OCI-LY7 (cell line): ENCODE data around the gene FGGY. TPM values are rescaled to one million over a fixed set of nuclear protein-coding genes. Genes with fewer than 3 reads are reported as not detected.

ENCODE experiments used
- BruUV-seq: library from RNA; stranded (reverse); fragments of 400-500 nt; replicated peaks from 2 replicates; lab custom pipeline; 2021; lab: Mats Ljungman, UMichigan
- CTCF ChIA-PET: fragments of 300-600 bp; sonication (Branson Sonifier 250); formaldehyde crosslinking; loops from one replicate; lab custom pipeline; 2022; ENCODE audit warnings: antibody characterized with exemption; ENCODE audit not compliant: unreplicated experiment; lab: Charles Lee
- POLR2A ChIA-PET: fragments of 300-600 bp; sonication (Branson Sonifier 250); formaldehyde crosslinking; loops from one replicate; lab custom pipeline; 2022; ENCODE audit warnings: antibody characterized with exemption; lab: Charles Lee
- DNase-seq: peaks from one replicate; pipeline ENCODE4 v3.0.0-alpha.2; 2015; ENCODE audit warnings: low spot score
- H2AFZ ChIP-seq: fragments of 200-600 bp; sonication (generic), shearing (Covaris generic); 2 replicates; pipeline ENCODE4 v1.6.1; 2014; ENCODE audit warnings: mild to moderate bottlenecking, antibody characterized with exemption, low read length, moderate library complexity
- H3K27ac ChIP-seq: fragments of 200-600 bp; sonication (generic); 2 replicates; pipeline ENCODE4 v1.5.1; 2014; ENCODE audit warnings: mixed run types, low read depth, mild to moderate bottlenecking, moderate library complexity, low read length, inconsistent platforms; ENCODE audit not compliant: poor library complexity, severe bottlenecking
- H3K36me3 ChIP-seq: fragments of 200-600 bp; sonication (generic); 2 replicates; pipeline ENCODE4 v1.6.1; 2014; ENCODE audit warnings: mild to moderate bottlenecking, antibody characterized with exemption, low read length, moderate library complexity, mixed read lengths; ENCODE audit not compliant: insufficient read depth
- H3K4me1 ChIP-seq: fragments of 200-600 bp; sonication (generic); 2 replicates; pipeline ENCODE4 v1.5.1; 2014; ENCODE audit warnings: mild to moderate bottlenecking, low read length; ENCODE audit not compliant: insufficient read depth, poor library complexity, severe bottlenecking
- H3K4me2 ChIP-seq: fragments of 200-600 bp; sonication (generic); 2 replicates; pipeline ENCODE4 v1.6.1; 2014; ENCODE audit warnings: mild to moderate bottlenecking, low read length
- H3K4me3 ChIP-seq: fragments of 200-600 bp; sonication (generic); 2 replicates; pipeline ENCODE4 v1.5.1; 2014; ENCODE audit warnings: mild to moderate bottlenecking, low read depth, low read length; ENCODE audit not compliant: poor library complexity, severe bottlenecking
- H3K79me2 ChIP-seq: fragments of 200-600 bp; sonication (generic); 2 replicates; pipeline ENCODE4 v1.6.1; 2016; ENCODE audit warnings: low read depth, mild to moderate bottlenecking, low read length, moderate library complexity, mixed read lengths; ENCODE audit not compliant: insufficient read depth
- H3K9me2 ChIP-seq: fragments of 200-600 bp; sonication (generic); 2 replicates; pipeline ENCODE4 v1.6.1; 2016; ENCODE audit warnings: mild to moderate bottlenecking, low read length, mixed read lengths; ENCODE audit not compliant: insufficient read depth
- H3K9me3 ChIP-seq: fragments of 200-600 bp; sonication (generic); 2 replicates; pipeline ENCODE4 v1.6.1; 2014; ENCODE audit warnings: mild to moderate bottlenecking, mixed run types, low read length, mixed read lengths
- H4K20me1 ChIP-seq: fragments of 200-600 bp; sonication (generic); 2 replicates; pipeline ENCODE4 v1.6.1; 2014; ENCODE audit warnings: mild to moderate bottlenecking, antibody characterized with exemption, low read length, moderate library complexity, mixed read lengths; ENCODE audit not compliant: insufficient read depth
- CTCF ChIP-seq: fragments of 200-600 bp; sonication (generic); conservative IDR thresholded peaks from 2 replicates; pipeline ENCODE4 v1.5.1; 2014; ENCODE audit warnings: mild to moderate bottlenecking, antibody characterized with exemption, low read length, moderate library complexity, mixed read lengths
- EZH2phosphoT487 ChIP-seq: fragments of 200-600 bp; sonication (generic); IDR thresholded peaks from 2 replicates; pipeline ENCODE4 v1.6.1; 2018; ENCODE audit warnings: low read depth, borderline replicate concordance, mild to moderate bottlenecking, mixed run types, antibody characterized with exemption, low read length, moderate library complexity, mixed read lengths
- intact Hi-C: fragments of 100-400 bp; cut with micrococcal nuclease; formaldehyde crosslinking; loops from one replicate; pipeline ENCODE4 v1.10.0; 2022; ENCODE audit not compliant: unreplicated experiment
- total RNA-seq, 2 experiments: library from RNA; depleted of rRNA in 1 of 2; stranded (reverse); fragments of >200 nt in 1 of 2; shearing (Covaris generic) in 1 of 2; gene quantifications; 2 replicates each; pipeline ENCODE4 v1.2.3, GENCODE V29; 2014 to 2022

FGGY gene
- total RNA-seq, 2 experiments from 2014 or later: 0.63 to 4.5 TPM

- no peak for TF ChIP-seq EZH2phosphoT487
- no peak for TF ChIP-seq CTCF
- CTCF ChIA-PET: no interaction called here
- Histone ChIP-seq H3K4me1 (no peaks in the 10 kb centered on the region), H4K20me1 (no peaks in the 10 kb centered on the region), H3K27ac (no peak overlapping the region), H3K4me3 (no peak overlapping the region), H3K36me3 (no peaks in the 10 kb centered on the region), H3K79me2 (no peaks in the 10 kb centered on the region), H3K9me2 (no peaks in the 10 kb centered on the region), H3K4me2 (no peak overlapping the region), H3K9me3 (no peaks in the 10 kb centered on the region), H2AFZ (no peak overlapping the region)
- POLR2A ChIA-PET: interaction anchor here (0.6 kb wide), 1 partner anchor 617 kb away, joined by 3 read pairs; no protein-coding TSS in a partner anchor
- no peak for DNase-seq
- no TSS peak for BruUV-seq
- intact Hi-C loops: no loop called here
These were observed 361.1 kb downstream of the FGGY start for GRCh38 chr1:59657873-59658465.

DNA sequence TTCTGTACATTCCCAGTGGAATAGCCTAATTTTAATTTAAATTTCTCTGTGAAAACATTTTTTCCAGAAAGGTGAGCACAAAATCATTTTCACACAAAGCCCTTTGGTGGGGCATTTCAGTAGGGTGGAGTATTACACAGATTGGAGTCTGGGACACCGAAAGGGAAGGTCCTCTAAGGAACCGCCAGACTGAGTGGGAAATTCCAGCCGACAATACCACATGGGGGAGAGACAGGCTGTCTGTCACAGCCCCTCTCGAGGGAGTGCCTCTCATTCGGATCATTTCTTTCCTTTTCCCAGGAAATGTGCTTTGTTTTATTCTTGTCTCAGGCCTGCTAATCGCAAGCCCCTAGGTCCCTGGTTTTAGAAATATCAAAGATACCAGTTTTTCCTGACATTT, 367.3 kb downstream of the FGGY start:
- Histone ChIP-seq H3K4me2 (no peak overlapping the region), H3K79me2 (no peaks in the 10 kb centered on the region), H4K20me1 (no peaks in the 10 kb centered on the region), H3K9me2 (no peaks in the 10 kb centered on the region), H2AFZ (no peak overlapping the region), H3K4me1 (no peaks in the 10 kb centered on the region), H3K9me3 (no peaks in the 10 kb centered on the region), H3K36me3 (no peaks in the 10 kb centered on the region), H3K4me3 (no peak overlapping the region), H3K27ac (no peak overlapping the region)
- BruUV-seq: no TSS peak
- no peak for DNase-seq
- no peak for TF ChIP-seq CTCF
- TF ChIP-seq EZH2phosphoT487: no peak
- ChIA-PET POLR2A (interaction anchor here (0.5 kb wide), 1 partner anchor 382 kb away, joined by 4 read pairs; no protein-coding TSS in a partner anchor), CTCF (no interaction called here)
- intact Hi-C loops: no loop called here

DNA sequence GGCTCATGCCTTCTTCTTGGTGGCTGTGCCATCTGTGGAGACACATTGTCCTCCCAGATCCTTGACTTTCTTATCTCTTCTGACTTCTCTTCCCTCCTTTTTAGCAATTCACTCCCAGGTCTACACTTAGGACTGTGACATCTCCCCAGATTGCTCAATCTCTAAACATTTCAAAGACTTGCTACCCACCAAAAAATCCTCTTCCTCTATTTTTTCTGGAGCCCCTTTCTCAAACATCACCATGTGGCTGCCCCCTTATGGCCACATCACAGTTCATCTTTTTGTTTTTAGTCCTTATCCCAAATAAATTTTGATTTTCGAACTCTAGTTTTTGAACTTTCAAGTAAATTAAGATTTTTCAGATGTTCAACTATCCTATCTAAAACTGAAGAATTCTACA, 369.2 kb downstream of the FGGY start:
- intact Hi-C loops: no loop called here
- no TSS peak for BruUV-seq
- Histone ChIP-seq H3K4me3 (no peak overlapping the region), H3K27ac (no peak overlapping the region), H3K4me1 (no peaks in the 10 kb centered on the region), H2AFZ (no peak overlapping the region), H3K9me2 (no peaks in the 10 kb centered on the region), H3K79me2 (no peaks in the 10 kb centered on the region), H3K36me3 (no peaks in the 10 kb centered on the region), H3K4me2 (no peak overlapping the region), H4K20me1 (no peaks in the 10 kb centered on the region), H3K9me3 (no peaks in the 10 kb centered on the region)
- ChIA-PET POLR2A (no interaction called here), CTCF (no interaction called here)
- TF ChIP-seq CTCF (peak; percentile 41; the same call in 1 of the 2 replicates), EZH2phosphoT487 (no peak)
- DNase-seq: no peak
